HepG2 (cell line): ENCODE data around the gene CDX4. TPM values are rescaled to one million over a fixed set of nuclear protein-coding genes. Genes with fewer than 3 reads are reported as not detected.

ENCODE experiments used
- ATAC-seq: fragments of 200-7000 bp; cut with Tn5 transposase; 3 replicates; pipeline ENCODE4 v1.9.1; 2020; ENCODE audit warnings: mild to moderate bottlenecking, moderate library complexity
- BruUV-seq: library from RNA; stranded (reverse); fragments of 400-500 nt; replicated peaks from 2 replicates; lab custom pipeline; 2021; lab: Mats Ljungman, UMichigan
- CTCF ChIA-PET: fragments of 300-600 bp; formaldehyde crosslinking; extraction: SDS; loops from one replicate; lab custom pipeline; 2021; ENCODE audit warnings: low total read pairs, inconsistent platforms, low intra/inter-chr PET ratio; lab: Yijun Ruan, JAX
- POLR2A ChIA-PET: fragments of 350-600 bp; sonication (Branson Sonifier 250); formaldehyde crosslinking; loops from one replicate; lab custom pipeline; 2020; ENCODE audit warnings: antibody characterized with exemption, inconsistent platforms; lab: Yijun Ruan, JAX
- DNase-seq: peaks from one replicate; pipeline ENCODE4 v3.0.0-alpha.2; 2015; ENCODE audit warnings: low spot score
- FAIRE-seq: peaks from 3 replicates; lab custom pipeline; 2011; peaks lifted over from hg19 to GRCh38; lab: Jason Lieb, UNC
- H2AFZ ChIP-seq: one replicate; pipeline ENCODE4 v1.6.1; 2011; ENCODE audit warnings: low read length, inconsistent platforms
- H3K27ac ChIP-seq: fragments of 300-600 bp; 3 replicates; pipeline ENCODE4 v1.8.0; 2011; ENCODE audit warnings: mixed run types, mild to moderate bottlenecking, mixed read lengths, low read length, inconsistent platforms; ENCODE audit not compliant: insufficient read depth; ENCODE audit errors: extremely low read length
- H3K27me3 ChIP-seq, 2 experiments: fragments of 200-600 bp in 1 of 2; 2 replicates in 1 of 2; 3 replicates in 1 of 2; pipeline versions ENCODE4 v1.6.0 to v1.8.0; 2011; ENCODE audit warnings: low read length in 2 of 2, mild to moderate bottlenecking in 2 of 2, moderate library complexity in 2 of 2, inconsistent platforms in 1 of 2; ENCODE audit not compliant: insufficient read depth in 2 of 2, control insufficient read depth in 1 of 2
- H3K36me3 ChIP-seq, 2 experiments: fragments of 200-600 bp in 1 of 2; replicated peaks in 1 of 2; 2 replicates in 1 of 2; 3 replicates in 1 of 2; pipeline versions ENCODE4 v1.5.1 to v1.8.0; 2011; ENCODE audit warnings: low read length in 2 of 2, inconsistent platforms in 1 of 2; ENCODE audit not compliant: insufficient read depth in 2 of 2, control insufficient read depth in 1 of 2
- H3K4me1 ChIP-seq: 2 replicates; pipeline ENCODE4 v1.5.1; 2012; ENCODE audit warnings: low read length, inconsistent platforms; ENCODE audit not compliant: insufficient read depth
- H3K4me2 ChIP-seq: 2 replicates; pipeline ENCODE4 v1.6.0; 2011; ENCODE audit warnings: low read depth, low read length, inconsistent platforms
- H3K4me3 ChIP-seq, 3 experiments: fragments of 200-600 bp in 1 of 3; sonication (generic), shearing (Covaris generic) in 1 of 3; replicated peaks in 1 of 3; 2 replicates each; pipeline ENCODE4 v1.5.1; 2011 to 2016; ENCODE audit warnings: low read length in 3 of 3, inconsistent platforms in 2 of 3, low read depth in 2 of 3, mild to moderate bottlenecking in 2 of 3, control low read depth in 1 of 3, mixed read lengths in 1 of 3; ENCODE audit not compliant: insufficient read depth in 1 of 3
- H3K79me2 ChIP-seq: one replicate; pipeline ENCODE4 v1.6.1; 2011; ENCODE audit warnings: low read length, inconsistent platforms; ENCODE audit not compliant: insufficient read depth
- H3K9ac ChIP-seq: 2 replicates; pipeline ENCODE4 v1.6.0; 2011; ENCODE audit warnings: mild to moderate bottlenecking, low read depth, low read length, inconsistent platforms; ENCODE audit not compliant: insufficient read depth
- H3K9me3 ChIP-seq: 2 replicates; pipeline ENCODE4 v1.5.1; 2012; ENCODE audit warnings: mild to moderate bottlenecking, low read length
- H4K20me1 ChIP-seq: 2 replicates; pipeline ENCODE4 v1.6.0; 2011; ENCODE audit warnings: inconsistent platforms, mild to moderate bottlenecking, low read length, moderate library complexity; ENCODE audit not compliant: insufficient read depth
- FOXP1 ChIP-seq, 2 experiments: fragments of 450-650 bp in 1 of 2; IDR thresholded peaks; 2 replicates each; pipeline ENCODE4 v1.6.1; 2017 to 2018; ENCODE audit warnings: antibody characterized with exemption in 1 of 2
- GATA4 ChIP-seq: sonication (generic); IDR thresholded peaks from 2 replicates; pipeline ENCODE4 v1.6.1; 2016; ENCODE audit warnings: antibody characterized with exemption, low read depth, borderline replicate concordance
- SNAI1 ChIP-seq: sonication (generic); formaldehyde crosslinking; IDR thresholded peaks from 2 replicates; pipeline ENCODE4 v1.5.0; 2020; ENCODE audit warnings: mild to moderate bottlenecking, missing genetic modification reagents, borderline replicate concordance
- ZFP82 ChIP-seq: sonication (generic); formaldehyde crosslinking; IDR thresholded peaks from 2 replicates; pipeline ENCODE4 v1.5.1; 2020; ENCODE audit warnings: mild to moderate bottlenecking, missing genetic modification reagents, borderline replicate concordance
- ZFP91 ChIP-seq: sonication (generic); formaldehyde crosslinking; IDR thresholded peaks from 2 replicates; pipeline ENCODE4 v1.9.0; 2022; ENCODE audit warnings: missing genetic modification reagents, mild to moderate bottlenecking, borderline replicate concordance
- ZMAT3 ChIP-seq: sonication (generic); formaldehyde crosslinking; conservative IDR thresholded peaks from 2 replicates; pipeline ENCODE4 v1.7.0; 2021; ENCODE audit warnings: missing genetic modification reagents
- ZNF747 ChIP-seq: sonication (generic); formaldehyde crosslinking; IDR thresholded peaks from 2 replicates; pipeline ENCODE4 v1.8.1; 2023; ENCODE audit warnings: missing genetic modification reagents, mild to moderate bottlenecking, borderline replicate concordance
- ZSCAN9 ChIP-seq: IDR thresholded peaks from 2 replicates; pipeline ENCODE4 v1.6.1; 2016; ENCODE audit warnings: borderline replicate concordance
- in situ Hi-C: cut with HindIII; loops from 2 replicates; pipeline ENCODE4 v1.10.0; 2017; ENCODE audit warnings: low pct_unique_long_range_greater_than_20kb; ENCODE audit not compliant: extremely low pct_ligation_motif_present
- intact Hi-C: fragments of 100-400 bp; cut with micrococcal nuclease; formaldehyde crosslinking; loops from one replicate; pipeline ENCODE4 v1.10.0; 2022; ENCODE audit not compliant: unreplicated experiment
- polyA plus RNA-seq, 8 experiments: library from polyadenylated mRNA; depleted of rRNA in 3 of 8; stranded (reverse) in 7 of 8; unstranded in 1 of 8; fragments of >200 nt; fragmentation: Illumina TruSeq in 4 of 8; extraction: Trizol in 4 of 8; gene quantifications; 2 replicates each; pipeline versions ENCODE4 v1.2.1 to v1.2.3, GENCODE V29; 2011 to 2016; ENCODE audit warnings: low read depth in 4 of 8, missing spikeins in 1 of 8, mixed read lengths in 1 of 8; ENCODE audit not compliant: insufficient read depth in 1 of 8
- total RNA-seq, 5 experiments: library from RNA; depleted of rRNA; stranded (reverse); fragments of >200 nt; fragmentation: Illumina TruSeq; extraction: Trizol; gene quantifications; 2 replicates each; pipeline ENCODE4 v1.2.3, GENCODE V29; 2016; ENCODE audit warnings: low read depth in 1 of 5
- TF ChIP-seq, protein P1 (sequence below): IDR thresholded peaks from 2 replicates; pipeline ENCODE4 v1.6.1; 2016; ENCODE audit warnings: low read depth, borderline replicate concordance
- TF ChIP-seq, protein P2 (sequence below): sonication (generic); formaldehyde crosslinking; IDR thresholded peaks from 2 replicates; pipeline ENCODE4 v1.4.0; 2020; ENCODE audit warnings: mild to moderate bottlenecking, missing genetic modification reagents

Gene CDX4
- total and polyA plus RNA-seq, 2 of the 13 experiments (the other 11 are each of a cell fraction or from before 2014, with no cell fraction given) = not detected

DNA sequence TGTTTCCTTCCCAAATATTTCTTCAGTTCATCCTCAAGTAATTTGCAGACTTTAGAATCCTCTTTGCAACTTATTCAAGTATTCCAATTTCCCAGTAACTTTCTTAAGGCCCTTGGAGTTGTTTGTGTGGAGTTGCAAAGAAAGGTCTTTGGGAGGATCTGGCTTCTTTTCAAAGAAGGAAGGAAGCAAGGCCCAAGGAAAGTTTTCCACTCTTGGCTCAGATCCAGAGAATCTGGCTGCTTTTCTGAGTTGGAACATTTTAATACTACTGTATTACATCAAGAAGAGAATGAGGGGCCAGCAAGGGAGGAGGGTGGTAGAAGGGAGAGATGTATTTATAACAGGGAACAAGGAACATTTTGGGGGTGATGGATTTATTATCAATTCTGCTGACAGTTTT, 10.5 kb downstream of the CDX4 start:
- Histone ChIP-seq H3K9me3 (no peaks in the 10 kb centered on the region), H3K4me1 (no peaks in the 10 kb centered on the region), H3K9ac (no peak overlapping the region), H3K4me3 (no peak overlapping the region), H3K27me3 (no peaks in the 10 kb centered on the region), H3K79me2 (no peaks in the 10 kb centered on the region), H2AFZ (no peak overlapping the region), H3K36me3 (no peaks in the 10 kb centered on the region), H4K20me1 (no peaks in the 10 kb centered on the region), H3K27ac (no peak overlapping the region), H3K4me2 (no peak overlapping the region)
- ChIA-PET CTCF (no interaction called here), POLR2A (no interaction called here)
- no peak for DNase-seq
- FAIRE-seq = no peak
- BruUV-seq = no TSS peak
- in situ Hi-C loops = no loop called here
- TF ChIP-seq, protein P1, sequence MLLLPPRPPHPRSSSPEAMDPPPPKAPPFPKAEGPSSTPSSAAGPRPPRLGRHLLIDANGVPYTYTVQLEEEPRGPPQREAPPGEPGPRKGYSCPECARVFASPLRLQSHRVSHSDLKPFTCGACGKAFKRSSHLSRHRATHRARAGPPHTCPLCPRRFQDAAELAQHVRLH (CRISPR knock-in tag) = no peak
- TF ChIP-seq GATA4 (no peak), ZSCAN9 (CRISPR knock-in tag) (no peak), FOXP1 (IDR thresholded peaks at IDR 0.05) (no peak), FOXP1 (CRISPR knock-in tag; IDR thresholded peaks at IDR 0.05) (no peak), ZMAT3 (CRISPR knock-in tag) (no peak), ZFP91 (CRISPR knock-in tag) (no peak), ZFP82 (no peak), ZNF747 (CRISPR knock-in tag) (no peak), SNAI1 (no peak)
- TF ChIP-seq, protein P2, sequence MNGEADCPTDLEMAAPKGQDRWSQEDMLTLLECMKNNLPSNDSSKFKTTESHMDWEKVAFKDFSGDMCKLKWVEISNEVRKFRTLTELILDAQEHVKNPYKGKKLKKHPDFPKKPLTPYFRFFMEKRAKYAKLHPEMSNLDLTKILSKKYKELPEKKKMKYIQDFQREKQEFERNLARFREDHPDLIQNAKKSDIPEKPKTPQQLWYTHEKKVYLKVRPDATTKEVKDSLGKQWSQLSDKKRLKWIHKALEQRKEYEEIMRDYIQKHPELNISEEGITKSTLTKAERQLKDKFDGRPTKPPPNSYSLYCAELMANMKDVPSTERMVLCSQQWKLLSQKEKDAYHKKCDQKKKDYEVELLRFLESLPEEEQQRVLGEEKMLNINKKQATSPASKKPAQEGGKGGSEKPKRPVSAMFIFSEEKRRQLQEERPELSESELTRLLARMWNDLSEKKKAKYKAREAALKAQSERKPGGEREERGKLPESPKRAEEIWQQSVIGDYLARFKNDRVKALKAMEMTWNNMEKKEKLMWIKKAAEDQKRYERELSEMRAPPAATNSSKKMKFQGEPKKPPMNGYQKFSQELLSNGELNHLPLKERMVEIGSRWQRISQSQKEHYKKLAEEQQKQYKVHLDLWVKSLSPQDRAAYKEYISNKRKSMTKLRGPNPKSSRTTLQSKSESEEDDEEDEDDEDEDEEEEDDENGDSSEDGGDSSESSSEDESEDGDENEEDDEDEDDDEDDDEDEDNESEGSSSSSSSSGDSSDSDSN (CRISPR knock-in tag) = no peak
- intact Hi-C loops = no loop called here
- no peak for ATAC-seq
